OCI-LY1 (cell line): ENCODE data around the gene DAZAP1.

Experiments used
- EZH2 ChIP-seq: fragments of 200-600 bp; sonication (generic), shearing (Covaris generic); IDR thresholded peaks from 2 replicates; pipeline ENCODE4 v1.8.0; 2017; ENCODE audit warnings: borderline replicate concordance, mixed run types, mild to moderate bottlenecking, antibody characterized with exemption, low read length, moderate library complexity, mixed read lengths
- TF ChIP-seq, protein P1 (sequence below): fragments of 200-600 bp; sonication (generic), shearing (Covaris generic); IDR thresholded peaks from 2 replicates; pipeline ENCODE4 v1.5.1; 2017; ENCODE audit warnings: mild to moderate bottlenecking, antibody characterized with exemption, low read length, moderate library complexity, mixed read lengths

DNA sequence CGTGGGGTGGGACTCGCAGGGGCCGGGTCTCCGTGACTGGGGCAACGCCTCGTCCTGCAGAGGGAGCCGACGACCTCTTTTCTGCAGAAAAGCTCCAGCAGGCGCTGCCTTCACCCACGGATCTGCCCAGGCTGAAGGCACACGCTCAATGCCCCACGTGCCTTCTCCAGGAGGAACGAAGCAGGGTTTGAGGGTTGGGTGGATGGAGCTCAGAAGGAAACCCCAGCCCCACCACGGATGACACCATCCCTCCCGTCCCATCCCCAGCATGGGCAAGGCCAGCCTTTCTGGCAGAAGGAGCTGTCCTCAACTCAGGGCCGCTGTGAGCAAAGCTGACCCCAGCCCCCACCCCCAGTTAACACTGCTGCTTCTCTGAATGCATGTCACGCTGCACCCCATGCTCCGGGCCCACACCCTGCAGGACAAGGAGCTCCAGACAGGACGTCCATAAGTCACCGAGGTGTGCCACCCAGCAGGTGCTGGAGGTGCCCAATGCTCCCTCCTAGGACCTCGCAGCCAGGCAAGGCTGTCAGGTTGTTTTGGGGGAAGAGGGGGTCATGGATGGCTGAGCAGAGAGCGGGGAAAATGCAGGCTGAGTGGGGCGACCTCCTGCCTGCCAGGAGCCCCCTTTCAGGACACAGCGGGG is 64.3 kb downstream of the DAZAP1 start:
- TF ChIP-seq, protein P1, sequence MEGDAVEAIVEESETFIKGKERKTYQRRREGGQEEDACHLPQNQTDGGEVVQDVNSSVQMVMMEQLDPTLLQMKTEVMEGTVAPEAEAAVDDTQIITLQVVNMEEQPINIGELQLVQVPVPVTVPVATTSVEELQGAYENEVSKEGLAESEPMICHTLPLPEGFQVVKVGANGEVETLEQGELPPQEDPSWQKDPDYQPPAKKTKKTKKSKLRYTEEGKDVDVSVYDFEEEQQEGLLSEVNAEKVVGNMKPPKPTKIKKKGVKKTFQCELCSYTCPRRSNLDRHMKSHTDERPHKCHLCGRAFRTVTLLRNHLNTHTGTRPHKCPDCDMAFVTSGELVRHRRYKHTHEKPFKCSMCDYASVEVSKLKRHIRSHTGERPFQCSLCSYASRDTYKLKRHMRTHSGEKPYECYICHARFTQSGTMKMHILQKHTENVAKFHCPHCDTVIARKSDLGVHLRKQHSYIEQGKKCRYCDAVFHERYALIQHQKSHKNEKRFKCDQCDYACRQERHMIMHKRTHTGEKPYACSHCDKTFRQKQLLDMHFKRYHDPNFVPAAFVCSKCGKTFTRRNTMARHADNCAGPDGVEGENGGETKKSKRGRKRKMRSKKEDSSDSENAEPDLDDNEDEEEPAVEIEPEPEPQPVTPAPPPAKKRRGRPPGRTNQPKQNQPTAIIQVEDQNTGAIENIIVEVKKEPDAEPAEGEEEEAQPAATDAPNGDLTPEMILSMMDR, result no peak; the same call in 1 of the 2 replicates
- no peak for TF ChIP-seq EZH2
